H1 (cell line): Measurements from ENCODE around the gene DYRK1B. TPM values are rescaled to one million over a fixed set of nuclear protein-coding genes. Genes with fewer than 3 reads are reported as not detected.

ENCODE experiments used
- CTCF ChIA-PET: fragments of 300-600 bp; sonication (Branson Sonifier 250); formaldehyde crosslinking; loops from one replicate; lab custom pipeline; 2021; ENCODE audit not compliant: partially characterized antibody; lab: Charles Lee
- POLR2A ChIA-PET: fragments of 300-600 bp; sonication (Branson Sonifier 250); formaldehyde crosslinking; loops from one replicate; lab custom pipeline; 2021; ENCODE audit warnings: inconsistent platforms; ENCODE audit not compliant: partially characterized antibody; lab: Charles Lee
- DNase-seq, 2 experiments: peaks; one replicate each; pipeline versions ENCODE4 v3.0.0 to v3.0.0-alpha.2; 2010 to 2022; ENCODE audit warnings: low spot score in 2 of 2, low read depth in 1 of 2, mixed read lengths in 1 of 2
- FAIRE-seq: peaks from 2 replicates; lab custom pipeline; 2011; peaks lifted over from hg19 to GRCh38; lab: Jason Lieb, UNC
- H2AFZ ChIP-seq: 2 replicates; pipeline ENCODE4 v1.8.1; 2012; ENCODE audit warnings: low read length, inconsistent platforms
- H2AK5ac ChIP-seq: 2 replicates; pipeline ENCODE4 v1.6.1; 2013; ENCODE audit warnings: low read depth, low read length
- H2BK120ac ChIP-seq: replicated peaks from 2 replicates; pipeline ENCODE3; 2013; ENCODE audit warnings: low read depth, low read length, inconsistent platforms
- H2BK12ac ChIP-seq: 2 replicates; pipeline ENCODE4 v1.6.1; 2013; ENCODE audit warnings: low read depth, low read length
- H2BK15ac ChIP-seq: 2 replicates; pipeline ENCODE4 v1.6.1; 2013; ENCODE audit warnings: low read length
- H2BK20ac ChIP-seq: 2 replicates; pipeline ENCODE4 v1.6.1; 2013; ENCODE audit warnings: low read length
- H2BK5ac ChIP-seq: 2 replicates; pipeline ENCODE4 v1.6.1; 2013; ENCODE audit warnings: low read depth, low read length
- H3K14ac ChIP-seq: 2 replicates; pipeline ENCODE4 v1.6.1; 2013; ENCODE audit warnings: inconsistent platforms; ENCODE audit not compliant: insufficient read length
- H3K18ac ChIP-seq: 2 replicates; pipeline ENCODE4 v1.6.1; 2013; ENCODE audit warnings: low read length; ENCODE audit errors: extremely low read depth
- H3K23ac ChIP-seq: 2 replicates; pipeline ENCODE4 v1.6.1; 2013; ENCODE audit warnings: inconsistent platforms; ENCODE audit not compliant: insufficient read length
- H3K23me2 ChIP-seq: 2 replicates; pipeline ENCODE4 v1.6.1; 2013; ENCODE audit warnings: low read depth, low read length
- H3K27ac ChIP-seq: 2 replicates; pipeline ENCODE4 v1.6.1; 2011; ENCODE audit warnings: low read depth, low read length, inconsistent platforms
- H3K27me3 ChIP-seq, 4 experiments: replicated peaks in 1 of 4; 1 replicate in 1 of 4; 2 replicates in 3 of 4; pipeline versions ENCODE4 v1.6.1 to v1.8.1; 2011 to 2013; ENCODE audit warnings: low read length in 3 of 4, mild to moderate bottlenecking in 3 of 4, inconsistent platforms in 2 of 4, mixed read lengths in 2 of 4, moderate library complexity in 1 of 4; ENCODE audit not compliant: control insufficient read depth in 3 of 4, insufficient read depth in 3 of 4; ENCODE audit errors: extremely low read depth in 1 of 4
- H3K36me3 ChIP-seq, 4 experiments: 2 replicates each; pipeline versions ENCODE4 v1.6.1 to v1.8.1; 2011 to 2013; ENCODE audit warnings: mild to moderate bottlenecking in 4 of 4, low read length in 3 of 4, moderate library complexity in 2 of 4, control low read depth in 1 of 4, inconsistent platforms in 1 of 4; ENCODE audit not compliant: insufficient read depth in 4 of 4, control insufficient read depth in 2 of 4
- H3K4ac ChIP-seq: replicated peaks from 2 replicates; pipeline ENCODE3; 2013; ENCODE audit warnings: low read length, low read depth, mixed read lengths, inconsistent platforms; ENCODE audit not compliant: insufficient read length
- H3K4me1 ChIP-seq, 4 experiments: replicated peaks in 1 of 4; 1 replicate in 1 of 4; 2 replicates in 3 of 4; pipeline versions ENCODE4 v1.6.1 to v1.8.1; 2011 to 2013; ENCODE audit warnings: low read length in 3 of 4, inconsistent platforms in 2 of 4, mixed read lengths in 1 of 4; ENCODE audit not compliant: insufficient read depth in 4 of 4, control insufficient read depth in 3 of 4
- H3K4me2 ChIP-seq, 2 experiments: 2 replicates each; pipeline versions ENCODE4 v1.6.1 to v1.8.1; 2011 to 2013; ENCODE audit warnings: low read depth in 2 of 2, low read length in 2 of 2, control low read depth in 1 of 2, inconsistent platforms in 1 of 2, mild to moderate bottlenecking in 1 of 2; ENCODE audit not compliant: insufficient read depth in 1 of 2
- H3K4me3 ChIP-seq, 4 experiments: fragments of 200-600, 300-600 bp in 1 of 4; sonication (generic), shearing (Covaris generic), sonication (Bioruptor Twin) in 1 of 4; 2 replicates each; pipeline versions ENCODE4 v1.5.1 to v1.8.1; 2011 to 2016; ENCODE audit warnings: low read length in 4 of 4, low read depth in 3 of 4, control low read depth in 2 of 4, inconsistent platforms in 2 of 4, mild to moderate bottlenecking in 2 of 4, mixed read lengths in 1 of 4, moderate library complexity in 1 of 4; ENCODE audit not compliant: insufficient read depth in 2 of 4; ENCODE audit errors: extremely low read depth in 1 of 4
- H3K56ac ChIP-seq: replicated peaks from 2 replicates; pipeline ENCODE3; 2013; ENCODE audit warnings: low read depth, mild to moderate bottlenecking, mixed read lengths, low read length, inconsistent platforms; ENCODE audit not compliant: insufficient read length
- H3K79me1 ChIP-seq: 2 replicates; pipeline ENCODE4 v1.6.1; 2013; ENCODE audit warnings: low read depth, low read length, control low read depth
- H3K79me2 ChIP-seq, 2 experiments: 2 replicates each; pipeline versions ENCODE4 v1.6.1 to v1.8.1; 2012 to 2013; ENCODE audit warnings: low read length in 2 of 2, mild to moderate bottlenecking in 2 of 2, inconsistent platforms in 1 of 2; ENCODE audit not compliant: insufficient read depth in 2 of 2, control insufficient read depth in 1 of 2
- H3K9ac ChIP-seq, 4 experiments: replicated peaks in 1 of 4; 1 replicate in 1 of 4; 2 replicates in 3 of 4; pipeline versions ENCODE4 v1.6.1 to v1.8.1; 2011 to 2013; ENCODE audit warnings: low read depth in 3 of 4, low read length in 3 of 4, control low read depth in 2 of 4, mild to moderate bottlenecking in 2 of 4, moderate library complexity in 2 of 4, inconsistent platforms in 1 of 4; ENCODE audit errors: extremely low read depth in 1 of 4
- H3K9me3 ChIP-seq, 2 experiments: 2 replicates each; pipeline versions ENCODE4 v1.6.1 to v1.8.1; 2012 to 2013; ENCODE audit warnings: mild to moderate bottlenecking in 2 of 2, moderate library complexity in 2 of 2, control low read depth in 1 of 2, inconsistent platforms in 1 of 2, low read depth in 1 of 2, low read length in 1 of 2, mixed read lengths in 1 of 2; ENCODE audit not compliant: insufficient read depth in 2 of 2
- H4K20me1 ChIP-seq, 2 experiments: replicated peaks in 1 of 2; 2 replicates each; pipeline versions ENCODE3 to v1.8.1; 2011 to 2013; ENCODE audit warnings: inconsistent platforms in 2 of 2, low read length in 2 of 2, mild to moderate bottlenecking in 1 of 2; ENCODE audit not compliant: insufficient read depth in 2 of 2, control insufficient read depth in 1 of 2
- H4K5ac ChIP-seq: 2 replicates; pipeline ENCODE4 v1.6.1; 2013; ENCODE audit warnings: low read length, low read depth, mixed read lengths, inconsistent platforms; ENCODE audit not compliant: insufficient read length
- H4K8ac ChIP-seq: 2 replicates; pipeline ENCODE4 v1.8.0; 2013; ENCODE audit warnings: mild to moderate bottlenecking, moderate library complexity, low read length, inconsistent platforms; ENCODE audit not compliant: insufficient read depth; ENCODE audit errors: extremely low read depth
- H4K91ac ChIP-seq: replicated peaks from 2 replicates; pipeline ENCODE3; 2013; ENCODE audit warnings: low read length, mixed read lengths, inconsistent platforms; ENCODE audit not compliant: insufficient read length
- NRF1 ChIP-seq: IDR thresholded peaks from 2 replicates; pipeline ENCODE4 v1.6.1; 2011; ENCODE audit warnings: mild to moderate bottlenecking, low read depth, low read length, improper control_type of control experiment
- POU5F1 ChIP-seq: IDR thresholded peaks from 2 replicates; pipeline ENCODE4 v1.6.1; 2011; ENCODE audit warnings: low read depth, mild to moderate bottlenecking, low read length, moderate library complexity
- TBP ChIP-seq: IDR thresholded peaks from 2 replicates; pipeline ENCODE4 v1.6.1; 2011; ENCODE audit warnings: low read depth, low read length, improper control_type of control experiment
- YY1 ChIP-seq: IDR thresholded peaks from 2 replicates; pipeline ENCODE4 v1.6.1; 2011; ENCODE audit warnings: low read depth, mild to moderate bottlenecking, low read length
- WGBS, 2 experiments: shearing (Covaris generic) in 1 of 2; methylation state at CpG; one replicate each; pipeline versions ENCODE4 v1.1.6 to v1.1.7; 2013 to 2015; ENCODE audit warnings: low lambda C conversion rate in 2 of 2, mixed read lengths in 2 of 2, inconsistent platforms in 1 of 2, low coverage in 1 of 2, missing lambda C conversion rate in 1 of 2; ENCODE audit not compliant: insufficient replicate concordance in 2 of 2, insufficient coverage in 1 of 2, insufficient read length in 1 of 2; ENCODE audit errors: extremely low coverage in 1 of 2, missing lambda C conversion rate in 1 of 2; 5-methylcytosine and 5-hydroxymethylcytosine counted together
- polyA plus RNA-seq, 7 experiments: library from polyadenylated mRNA; depleted of rRNA in 3 of 7; stranded (reverse) in 5 of 7; unstranded in 2 of 7; fragments of >200 nt in 5 of 7; fragments of 200-250 nt in 2 of 7; gene quantifications; 1 replicate in 5 of 7; 2 replicates in 1 of 7; 4 replicates in 1 of 7; pipeline versions ENCODE4 v1.2.1 to v1.2.3, GENCODE V29; 2011 to 2013; ENCODE audit warnings: missing spikeins in 2 of 7, mixed read lengths in 2 of 7
- total RNA-seq: library from RNA; stranded (reverse); fragmentation: NEBNext Ultra II Directional; extraction: Animal tissue kit (Norgen Biotek cat#: 25700); gene quantifications from 2 replicates; pipeline ENCODE4 v1.2.1, GENCODE V29; 2021

Gene DYRK1B
- total and polyA plus RNA-seq, 2 of the 8 experiments (the other 6 are each of a cell fraction or from before 2014, with no cell fraction given), result 6.9 to 14.8 TPM

DNA sequence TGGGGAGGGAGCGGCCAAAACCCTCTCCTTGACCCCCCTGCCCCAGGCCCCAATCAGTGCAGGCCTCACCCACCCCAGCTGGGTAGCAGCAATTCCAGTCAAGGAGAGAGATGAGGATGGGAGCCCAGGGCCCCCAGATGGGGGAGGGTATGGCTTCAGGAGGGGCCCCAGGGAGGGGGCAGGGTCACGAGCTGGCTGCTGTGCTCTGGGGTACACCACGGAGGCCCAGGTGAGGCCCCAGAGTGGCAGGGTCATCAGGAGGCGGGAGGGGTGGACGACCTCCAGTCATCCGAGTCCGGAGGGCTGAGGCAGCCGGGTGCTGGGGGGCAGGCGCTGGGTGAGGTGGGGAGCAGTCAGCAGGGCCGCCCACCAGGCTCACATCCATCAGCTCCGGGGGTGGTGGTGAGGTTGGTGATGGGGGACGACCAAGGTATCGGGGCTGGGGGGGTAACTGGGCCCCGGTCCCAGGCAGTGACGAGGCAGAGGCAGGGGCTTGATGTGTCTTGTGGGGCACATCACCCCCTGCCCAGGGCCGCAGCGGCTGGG, 8.4 kb downstream of the DYRK1B start:
- ChIA-PET CTCF (interaction anchor here (0.6 to 3.5 kb wide), 3 partner anchors 17 to 105 kb away, joined by 3 to 14 read pairs (median 9); no protein-coding TSS in a partner anchor), POLR2A (interaction anchor here (0.9 to 3.2 kb wide), 4 partner anchors 8 to 33 kb away, joined by 3 to 19 read pairs (median 9); partner anchors contain the start of genes DYRK1B and FBL)
- no peak for DNase-seq
- no peak overlapping the region for H4K5ac ChIP-seq
- H4K91ac ChIP-seq, result no peak overlapping the region
- no peak overlapping the region for H2BK12ac ChIP-seq
- H2BK120ac ChIP-seq, result no peak overlapping the region
- peaks cover 0 to 8% (median 3%) of the 10 kb centered on the region in 4 experiments; a peak in 4 of 7 replicates for H3K4me1 ChIP-seq
- WGBS, 2 experiments, result 92% methylated on average over 8 of the region's 17 CpGs; no CpG with 5 or more reads in 1 of the 2 experiments
- H3K4ac ChIP-seq, result no peak overlapping the region
- peaks cover 0 to 1% of the 10 kb centered on the region in 2 experiments for H4K20me1 ChIP-seq
- no peaks in the 10 kb centered on the region; the same call in 1 of the 2 replicates for H3K79me1 ChIP-seq
- peaks cover 10% of the 10 kb centered on the region for H3K23me2 ChIP-seq
- H3K23ac ChIP-seq, result no peak overlapping the region
- H3K9ac ChIP-seq, result no peak overlapping the region
- H4K8ac ChIP-seq, result peak overlapping the region; percentile 17; the same call in 1 of the 2 replicates
- H3K4me2 ChIP-seq, result peak overlapping the region in 1 of 2 experiments; percentile 83; a peak in 1 of 4 replicates
- 0 out of 4 replicates have a peak, but pooled peaks cover 0 to 2% of the 10 kb centered on the region in 2 experiments for H3K79me2 ChIP-seq
- H3K18ac ChIP-seq, result no peak overlapping the region
- no peak overlapping the region for H2BK15ac ChIP-seq
- no peak overlapping the region for H2AFZ ChIP-seq
- peaks cover 10 to 33% (median 21%) of the 10 kb centered on the region in 4 experiments; a peak in 7 of 8 replicates for H3K36me3 ChIP-seq
- FAIRE-seq, result no peak
- H3K9me3 ChIP-seq, result no peaks in the 10 kb centered on the region
- no peak overlapping the region for H2BK20ac ChIP-seq
- no peak overlapping the region for H3K14ac ChIP-seq
- H3K56ac ChIP-seq, result no peak overlapping the region
- no peak overlapping the region for H3K27ac ChIP-seq
- H2AK5ac ChIP-seq, result no peak overlapping the region
- H3K27me3 ChIP-seq, result no peaks in the 10 kb centered on the region
- TF ChIP-seq POU5F1, result no peak
- no peak for TF ChIP-seq NRF1
- TF ChIP-seq YY1, result no peak
- no peak for TF ChIP-seq TBP
- H2BK5ac ChIP-seq, result no peak overlapping the region
- H3K4me3 ChIP-seq, result no peak overlapping the region
